ENCODE measurements around the gene RNU7-1.

DNA sequence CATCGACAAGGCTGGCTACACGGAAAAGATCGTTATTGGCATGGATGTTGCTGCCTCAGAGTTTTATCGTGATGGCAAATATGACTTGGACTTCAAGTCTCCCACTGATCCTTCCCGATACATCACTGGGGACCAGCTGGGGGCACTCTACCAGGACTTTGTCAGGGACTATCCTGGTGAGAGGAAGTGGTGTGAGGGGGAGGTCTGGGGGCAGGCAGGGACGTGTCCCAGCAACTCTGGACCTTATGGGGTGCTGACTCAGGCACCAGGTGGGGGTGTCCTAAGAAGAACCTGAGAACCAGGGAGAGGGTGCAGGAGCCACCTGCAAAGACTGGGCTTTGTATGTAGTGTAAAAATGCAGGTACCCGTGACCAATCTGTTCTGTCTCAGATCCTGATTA is 24.0 kb upstream of the RNU7-1 start:
- TF ChIP-seq, protein P1, sequence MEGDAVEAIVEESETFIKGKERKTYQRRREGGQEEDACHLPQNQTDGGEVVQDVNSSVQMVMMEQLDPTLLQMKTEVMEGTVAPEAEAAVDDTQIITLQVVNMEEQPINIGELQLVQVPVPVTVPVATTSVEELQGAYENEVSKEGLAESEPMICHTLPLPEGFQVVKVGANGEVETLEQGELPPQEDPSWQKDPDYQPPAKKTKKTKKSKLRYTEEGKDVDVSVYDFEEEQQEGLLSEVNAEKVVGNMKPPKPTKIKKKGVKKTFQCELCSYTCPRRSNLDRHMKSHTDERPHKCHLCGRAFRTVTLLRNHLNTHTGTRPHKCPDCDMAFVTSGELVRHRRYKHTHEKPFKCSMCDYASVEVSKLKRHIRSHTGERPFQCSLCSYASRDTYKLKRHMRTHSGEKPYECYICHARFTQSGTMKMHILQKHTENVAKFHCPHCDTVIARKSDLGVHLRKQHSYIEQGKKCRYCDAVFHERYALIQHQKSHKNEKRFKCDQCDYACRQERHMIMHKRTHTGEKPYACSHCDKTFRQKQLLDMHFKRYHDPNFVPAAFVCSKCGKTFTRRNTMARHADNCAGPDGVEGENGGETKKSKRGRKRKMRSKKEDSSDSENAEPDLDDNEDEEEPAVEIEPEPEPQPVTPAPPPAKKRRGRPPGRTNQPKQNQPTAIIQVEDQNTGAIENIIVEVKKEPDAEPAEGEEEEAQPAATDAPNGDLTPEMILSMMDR (IDR thresholded peaks at IDR 0.05): no peak
- TF ChIP-seq EZH2 (IDR thresholded peaks at IDR 0.05; ENCODE audit: borderline replicate concordance, insufficient read depth, low read depth, low read length, poor library complexity, severe bottlenecking): no peak

All from B cell (primary cell).